Smooth muscle cell of the brain vasculature (primary cell): ENCODE results near the gene TINAGL1.

Experiments used
- DNase-seq: peaks from one replicate; pipeline ENCODE4 v3.0.0-alpha.2; 2012; ENCODE audit warnings: low read depth, low spot score

The TINAGL1 gene

DNA sequence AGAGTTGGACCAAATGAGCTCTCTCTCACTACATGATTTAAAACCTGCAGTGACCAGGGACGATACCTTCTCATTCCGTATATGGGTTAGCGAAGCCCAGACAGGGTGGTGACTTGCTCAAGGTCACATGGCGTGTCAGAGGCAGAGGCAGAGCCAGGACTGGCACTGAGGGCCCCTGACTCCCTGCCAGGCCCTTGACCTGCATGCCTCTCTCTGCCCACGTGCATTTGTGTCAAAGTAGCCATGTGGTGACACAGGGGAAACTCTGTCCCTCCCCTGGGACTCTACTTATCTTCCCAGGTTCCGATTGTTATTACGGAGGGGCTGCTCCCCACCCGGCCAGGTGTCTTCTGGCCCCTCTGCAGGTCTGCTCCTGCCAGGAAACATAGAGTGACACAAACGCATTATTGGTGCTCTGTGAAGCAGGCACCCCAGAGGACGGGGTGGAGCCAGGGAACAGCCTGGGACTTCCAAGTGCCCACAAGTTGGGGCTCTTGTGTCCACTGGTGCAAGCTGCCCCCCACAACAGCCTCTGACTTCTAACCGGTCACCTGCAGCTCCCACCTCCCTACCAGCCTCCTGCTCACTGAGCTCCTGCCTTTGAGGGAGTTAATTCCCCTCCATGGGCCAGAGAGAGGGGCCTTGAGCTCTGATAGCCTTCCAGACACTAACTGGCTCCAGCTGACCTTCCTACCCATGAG is 7.3 kb upstream of the TINAGL1 start:
- no peak for DNase-seq

DNA sequence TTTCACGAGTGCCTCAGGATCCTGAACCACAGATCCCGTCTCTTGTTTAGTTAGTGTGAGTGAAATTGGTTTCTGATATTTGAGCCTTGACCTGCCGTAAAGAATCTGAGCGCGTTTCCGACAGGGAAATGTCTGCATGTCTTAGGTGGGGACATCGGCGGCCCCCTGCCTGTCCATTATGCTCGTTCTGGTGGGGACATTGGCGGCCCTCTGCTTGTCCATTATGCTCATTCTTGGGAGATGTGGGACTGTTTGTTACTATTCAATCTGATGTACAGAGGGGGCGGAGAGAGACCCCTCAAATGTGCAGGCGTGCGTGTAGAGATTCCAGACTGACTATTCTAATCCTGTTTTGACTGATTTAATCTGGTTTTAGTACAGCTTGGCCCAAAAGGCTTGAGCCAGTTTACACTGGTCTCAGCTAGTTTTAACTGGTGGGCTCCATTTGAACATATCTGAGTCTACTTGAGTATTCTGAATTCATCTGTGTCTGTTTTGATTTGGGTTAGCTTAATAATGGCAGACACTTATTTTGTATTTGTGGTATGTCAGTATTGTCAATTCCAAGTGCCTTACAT is 6.6 kb upstream of the TINAGL1 start:
- DNase-seq: no peak

DNA sequence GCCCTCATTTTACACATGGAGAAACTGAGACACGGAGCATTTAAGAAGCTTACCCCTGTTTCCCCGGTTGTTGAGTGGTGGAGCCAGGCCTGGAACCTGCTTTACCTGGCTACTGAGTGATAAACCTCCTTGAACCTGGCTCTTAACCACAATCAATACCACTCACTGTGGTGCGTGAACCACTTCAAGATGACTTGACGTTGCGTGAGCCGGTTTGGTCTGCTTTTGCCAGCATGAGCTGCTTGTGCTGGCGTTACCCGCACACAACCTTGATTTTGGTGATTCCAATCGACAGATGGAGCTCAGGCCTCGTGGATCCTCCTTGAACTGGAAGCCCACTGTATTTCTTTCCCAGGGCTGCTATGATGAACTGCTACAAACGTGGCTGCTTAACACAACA is 6.1 kb upstream of the TINAGL1 start:
- DNase-seq: no peak

DNA sequence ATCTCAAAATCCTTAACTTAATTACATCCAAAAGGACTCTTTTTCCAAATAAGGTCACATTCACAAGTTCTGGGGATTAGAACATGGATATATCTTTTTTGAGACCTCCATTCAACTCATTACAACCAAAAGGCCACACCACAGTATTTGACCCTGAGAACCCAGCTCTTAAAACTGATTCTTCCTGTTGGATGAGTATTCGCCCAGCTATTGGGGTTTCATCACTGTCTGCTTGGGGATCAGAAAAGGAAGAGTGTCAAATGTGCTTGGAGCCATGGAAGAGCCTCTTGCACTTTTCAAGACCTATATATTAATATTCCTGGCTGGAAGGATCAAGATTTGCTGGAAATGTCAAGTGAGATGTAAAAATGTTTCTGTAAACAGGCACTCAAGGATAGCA is 5.4 kb upstream of the TINAGL1 start:
- DNase-seq: no peak

DNA sequence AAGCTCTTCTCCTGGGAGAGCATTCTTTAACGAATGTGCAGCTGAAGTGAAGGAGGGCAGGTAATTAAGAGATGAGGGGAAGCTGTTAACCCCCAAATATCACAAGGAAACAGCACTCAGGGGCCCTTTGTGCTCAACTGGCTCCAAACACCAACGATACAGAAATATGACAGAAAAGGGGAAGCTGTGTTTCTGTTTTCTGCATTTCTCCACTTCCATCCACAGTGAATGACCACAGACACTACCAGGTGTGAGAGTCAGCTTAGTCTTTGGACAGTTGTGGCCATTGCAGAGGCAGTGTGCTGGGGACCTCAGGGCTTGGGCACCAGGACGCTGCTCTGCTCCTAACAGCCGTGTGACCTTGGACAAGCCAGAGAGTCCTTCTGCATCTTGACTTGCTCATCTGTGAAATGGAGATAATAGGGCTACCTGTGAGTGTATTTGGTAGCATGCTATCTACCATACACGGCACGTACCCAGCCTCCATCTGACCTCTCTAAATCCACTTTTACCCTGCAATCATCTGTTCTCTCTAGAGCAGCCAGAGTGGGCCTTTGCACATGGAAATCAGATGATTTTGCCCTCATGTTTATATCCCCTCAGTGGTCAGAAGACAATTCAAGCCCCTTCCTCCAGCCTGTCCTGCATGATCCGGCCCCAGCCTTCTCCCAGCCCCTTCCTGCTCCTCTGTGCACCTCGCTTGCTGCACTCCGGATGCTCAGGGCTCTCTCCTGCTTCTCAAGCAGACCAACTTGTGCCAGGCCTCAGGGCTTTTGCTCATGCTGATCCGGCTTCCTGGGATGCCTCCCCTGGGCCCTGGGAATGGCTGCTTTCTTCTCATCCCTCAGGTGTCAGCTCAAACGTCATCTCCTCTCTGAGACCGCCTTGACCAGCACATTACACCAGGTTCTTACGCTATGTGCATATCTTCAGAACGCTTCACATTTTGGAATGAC is 4.7 kb upstream of the TINAGL1 start:
- DNase-seq: no peak

DNA sequence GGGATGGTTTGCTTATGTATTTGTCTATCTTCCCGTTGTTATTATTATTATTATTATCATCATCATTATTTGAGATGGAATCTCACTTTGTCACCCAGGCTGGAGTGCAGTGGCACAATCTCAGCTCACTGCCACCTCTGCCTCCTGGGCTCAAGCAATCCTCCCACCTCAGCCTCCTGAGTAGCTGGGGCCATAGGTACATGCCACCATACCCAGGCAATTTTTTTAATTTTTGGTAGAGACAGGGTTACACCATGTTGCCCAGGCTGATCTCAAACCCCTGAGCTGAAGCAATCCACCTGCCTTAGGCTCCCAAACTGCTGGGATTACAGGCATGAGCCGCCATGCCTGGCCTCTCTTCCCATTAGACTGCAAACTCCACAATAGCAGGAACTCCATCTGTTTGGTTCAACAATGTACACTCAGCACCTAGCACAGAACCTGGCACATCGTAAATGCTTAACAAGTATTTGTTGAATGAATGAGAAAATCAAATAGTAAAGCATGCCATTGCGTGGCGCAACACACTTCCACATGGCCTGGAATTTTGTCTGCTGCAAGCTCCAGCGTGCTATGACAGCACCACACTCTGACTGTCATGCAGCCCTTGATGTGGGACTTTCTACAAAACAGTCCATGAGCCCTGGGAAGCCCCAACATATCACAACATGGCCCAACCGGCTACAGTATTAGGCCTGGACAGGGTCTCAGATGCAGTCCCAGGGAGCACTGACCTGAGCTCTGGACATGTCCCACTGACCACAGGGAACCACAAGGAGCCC is 3.8 kb upstream of the TINAGL1 start:
- no peak for DNase-seq

DNA sequence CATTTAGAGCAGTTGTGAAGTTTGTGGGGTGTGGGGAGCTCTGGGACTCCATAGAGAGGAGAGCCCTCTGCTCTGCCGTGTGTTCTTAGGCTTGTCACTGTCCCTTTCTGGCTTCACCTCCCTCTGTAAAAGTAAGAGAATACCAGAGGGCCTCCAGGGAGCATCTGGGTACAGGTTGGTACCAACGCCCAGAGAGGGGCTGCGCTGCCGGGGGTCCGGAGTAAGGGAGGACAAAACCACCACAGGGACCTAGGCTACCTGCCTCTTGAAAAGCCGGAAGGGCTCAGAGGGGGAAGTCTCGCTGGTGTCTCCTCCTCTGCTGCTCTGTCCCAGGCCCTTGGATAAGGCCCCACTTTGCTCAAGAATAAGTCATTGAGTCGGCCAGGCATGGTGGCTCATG is 3.1 kb upstream of the TINAGL1 start:
- DNase-seq: no peak

DNA sequence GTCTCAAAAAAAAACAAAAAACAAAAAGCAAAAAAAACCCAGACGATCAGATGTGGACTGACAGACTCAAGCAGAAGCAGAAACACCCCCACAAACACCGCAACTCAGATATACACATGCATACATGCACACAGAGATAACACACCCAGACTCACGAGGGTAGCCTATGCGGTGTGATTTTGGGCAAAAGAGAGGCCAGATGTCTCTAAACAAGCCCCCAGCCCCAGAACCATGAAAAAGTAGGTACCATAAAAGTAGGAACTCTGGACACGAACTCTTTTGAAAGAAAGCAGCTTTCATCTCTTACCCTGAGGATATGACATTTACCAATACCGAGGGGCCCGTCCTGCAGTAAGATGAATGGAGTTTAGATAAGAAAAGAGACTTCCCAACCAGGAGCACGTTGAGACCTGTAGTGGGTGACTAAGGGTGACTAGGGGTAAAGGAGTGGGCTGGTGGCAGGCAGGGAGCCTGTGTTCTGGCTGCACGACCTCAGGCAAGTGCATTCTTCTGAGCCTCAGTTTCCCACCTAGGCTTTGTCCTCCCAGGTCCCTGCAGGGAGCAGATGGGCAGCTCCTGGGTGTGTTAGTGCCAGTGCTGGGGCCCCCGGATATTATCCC is 1.5 kb upstream of the TINAGL1 start:
- no peak for DNase-seq

DNA sequence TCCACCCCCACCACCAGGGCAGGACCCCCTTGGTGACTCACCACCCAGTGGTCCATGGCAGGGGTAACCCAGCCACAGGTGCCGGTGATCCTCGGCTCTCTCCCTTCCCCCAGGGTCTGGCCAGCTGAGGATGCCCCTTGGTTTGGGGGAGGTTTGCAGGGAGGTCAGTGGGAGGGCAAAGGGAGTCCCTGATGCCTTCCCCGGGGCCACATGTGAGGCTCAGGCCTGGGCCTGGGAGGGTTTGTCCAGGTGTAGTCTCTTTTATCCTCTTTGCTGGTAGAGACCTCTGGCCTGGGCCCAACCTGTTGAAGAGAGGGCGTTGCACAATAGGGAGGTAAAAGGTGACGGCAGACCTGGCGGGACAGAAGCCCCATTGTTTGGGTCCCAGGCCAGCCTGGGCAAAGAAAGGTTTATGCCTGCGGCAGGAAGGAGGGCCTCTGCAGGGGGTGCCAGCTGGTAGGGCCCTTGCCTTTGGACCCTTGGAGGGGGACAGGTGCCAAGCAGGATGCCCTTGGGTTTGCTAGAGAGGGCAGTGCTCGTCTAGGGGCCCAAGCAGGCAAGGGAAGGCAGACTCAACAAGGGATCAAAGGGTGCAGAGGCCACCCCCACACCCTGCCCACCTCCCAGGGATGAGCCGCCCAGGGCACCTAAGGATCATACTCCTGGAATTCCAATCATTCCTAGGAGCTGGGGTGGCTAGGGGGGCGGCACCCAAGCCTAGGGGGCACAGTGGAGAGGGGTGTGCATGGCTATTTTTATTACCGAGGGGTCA is 760 bp upstream of the TINAGL1 start:
- no peak for DNase-seq

DNA sequence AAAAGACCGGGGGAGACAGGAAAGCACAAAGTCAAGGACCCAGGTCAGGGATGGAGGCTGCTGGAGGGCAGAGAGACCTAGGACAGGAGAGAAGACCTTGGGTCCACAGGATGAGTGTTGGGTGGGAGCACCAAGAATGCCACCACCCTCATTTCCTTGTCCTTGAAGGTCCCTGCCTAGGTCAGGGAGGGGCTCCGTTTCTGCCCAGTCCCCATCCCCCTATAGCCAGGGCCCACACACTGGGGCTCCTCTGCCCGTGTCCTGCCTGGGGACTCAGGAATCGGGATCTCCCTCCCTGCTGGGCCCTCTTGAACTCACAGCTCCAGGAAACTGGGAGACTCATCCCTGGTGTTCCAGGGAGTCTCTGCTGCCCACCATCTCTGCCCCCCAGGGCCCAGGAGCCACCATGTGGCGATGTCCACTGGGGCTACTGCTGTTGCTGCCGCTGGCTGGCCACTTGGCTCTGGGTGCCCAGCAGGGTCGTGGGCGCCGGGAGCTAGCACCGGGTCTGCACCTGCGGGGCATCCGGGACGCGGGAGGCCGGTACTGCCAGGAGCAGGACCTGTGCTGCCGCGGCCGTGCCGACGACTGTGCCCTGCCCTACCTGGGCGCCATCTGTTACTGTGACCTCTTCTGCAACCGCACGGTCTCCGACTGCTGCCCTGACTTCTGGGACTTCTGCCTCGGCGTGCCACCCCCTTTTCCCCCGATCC is 584 bp downstream of the TINAGL1 start:
- DNase-seq: no peak

DNA sequence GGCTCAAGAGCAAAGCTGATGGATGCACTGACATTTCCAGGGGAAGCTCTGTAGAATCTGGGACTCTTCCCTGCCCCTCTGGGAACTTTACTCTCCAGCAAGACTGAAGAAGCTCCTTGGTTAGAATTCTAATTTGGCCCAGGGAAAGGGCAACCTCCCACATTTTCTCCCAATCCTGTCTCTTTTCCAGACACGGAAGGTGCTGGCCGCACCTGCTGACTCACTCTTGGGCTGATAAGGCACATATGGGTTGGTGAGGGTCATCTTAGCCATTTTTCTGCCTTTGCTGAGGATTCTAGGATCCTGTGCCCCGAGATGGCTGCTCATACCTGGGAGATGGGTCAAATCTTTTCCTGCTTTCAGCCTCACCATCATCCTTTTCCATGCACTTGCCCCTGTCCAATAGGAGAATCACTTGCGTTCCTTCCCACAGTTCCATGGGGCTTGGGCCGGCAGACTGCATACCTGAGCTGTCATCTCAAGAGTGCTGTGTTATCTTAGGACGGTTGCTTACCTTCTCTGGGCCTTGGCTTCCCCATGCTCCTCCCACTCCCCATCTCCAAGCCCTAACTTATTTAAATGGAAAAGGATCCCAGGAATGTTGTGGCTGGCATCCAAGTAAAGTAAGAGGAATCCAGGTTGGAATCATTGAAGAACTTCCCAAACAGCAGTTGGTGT is 1.3 kb downstream of the TINAGL1 start:
- no peak for DNase-seq

DNA sequence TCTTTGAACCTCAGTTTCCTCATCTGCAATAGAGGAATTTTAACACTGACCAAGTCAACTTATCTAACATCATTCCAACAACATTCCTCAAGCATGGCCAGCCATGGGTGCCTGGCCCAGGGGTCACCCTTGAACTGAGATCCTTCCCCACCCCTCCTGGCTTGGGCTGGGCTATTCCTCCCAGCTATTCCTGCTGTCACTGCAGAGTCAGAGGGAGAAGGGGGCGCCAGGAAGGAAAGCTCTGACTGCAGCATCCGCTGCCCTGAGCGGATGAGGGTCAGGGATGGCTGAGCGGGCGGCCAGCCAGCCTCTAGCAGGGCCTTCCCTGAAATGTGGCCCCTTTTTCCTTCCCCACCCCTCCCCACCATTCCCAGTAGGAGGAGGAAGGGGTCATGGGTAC is 3.1 kb downstream of the TINAGL1 start:
- no peak for DNase-seq

DNA sequence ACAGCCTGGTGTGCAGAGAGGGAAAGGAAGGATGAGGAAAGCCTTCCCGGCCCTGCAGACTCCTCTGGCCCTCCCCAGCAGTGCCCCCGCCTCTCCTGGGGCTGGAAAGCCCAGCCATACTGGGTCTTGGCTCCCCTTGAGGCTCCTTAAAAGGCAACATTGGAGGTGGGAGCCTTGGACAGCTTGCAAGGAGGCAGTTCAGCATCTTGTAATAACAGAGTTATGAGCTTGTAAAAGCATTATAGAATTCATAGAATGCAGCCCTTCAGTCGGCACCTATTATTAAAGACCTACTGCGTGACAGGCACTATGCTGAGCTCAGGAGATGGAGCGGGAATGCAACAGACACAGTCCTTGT is 4.2 kb downstream of the TINAGL1 start:
- DNase-seq: no peak

DNA sequence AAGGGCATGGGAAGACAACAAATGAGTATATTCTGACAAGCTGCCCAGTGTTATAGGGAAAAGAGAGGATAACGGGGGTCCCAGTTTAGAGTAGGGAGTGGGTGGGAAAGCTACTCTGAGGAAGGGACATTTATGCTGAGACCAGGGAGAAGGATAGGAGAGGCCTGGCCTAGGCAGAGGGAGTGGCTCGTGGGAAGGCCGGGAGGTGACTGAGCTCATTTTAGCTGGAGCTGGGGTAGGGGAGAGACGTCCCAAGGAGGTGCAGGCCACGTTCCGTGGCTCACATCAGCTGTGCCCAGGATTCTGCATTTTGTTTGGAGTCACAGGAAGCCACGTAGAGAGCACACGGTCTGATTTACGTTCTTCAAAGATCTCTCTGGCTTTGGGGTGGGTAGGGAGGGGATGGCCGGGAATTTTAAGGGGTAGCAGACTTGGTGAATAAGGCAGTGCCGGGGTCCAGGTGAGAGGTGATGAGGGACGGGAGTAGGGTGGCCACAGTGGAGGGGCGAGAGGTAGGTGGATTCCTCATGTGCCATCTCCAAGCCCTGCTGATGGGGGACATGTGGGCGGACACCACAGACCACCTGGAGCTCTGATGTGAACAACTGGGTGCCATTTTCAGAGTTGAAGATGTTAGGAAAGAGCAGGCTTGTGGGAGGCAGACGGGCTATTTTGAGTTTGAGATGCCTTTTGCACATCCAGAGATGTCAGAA is 4.7 kb downstream of the TINAGL1 start:
- no peak for DNase-seq

DNA sequence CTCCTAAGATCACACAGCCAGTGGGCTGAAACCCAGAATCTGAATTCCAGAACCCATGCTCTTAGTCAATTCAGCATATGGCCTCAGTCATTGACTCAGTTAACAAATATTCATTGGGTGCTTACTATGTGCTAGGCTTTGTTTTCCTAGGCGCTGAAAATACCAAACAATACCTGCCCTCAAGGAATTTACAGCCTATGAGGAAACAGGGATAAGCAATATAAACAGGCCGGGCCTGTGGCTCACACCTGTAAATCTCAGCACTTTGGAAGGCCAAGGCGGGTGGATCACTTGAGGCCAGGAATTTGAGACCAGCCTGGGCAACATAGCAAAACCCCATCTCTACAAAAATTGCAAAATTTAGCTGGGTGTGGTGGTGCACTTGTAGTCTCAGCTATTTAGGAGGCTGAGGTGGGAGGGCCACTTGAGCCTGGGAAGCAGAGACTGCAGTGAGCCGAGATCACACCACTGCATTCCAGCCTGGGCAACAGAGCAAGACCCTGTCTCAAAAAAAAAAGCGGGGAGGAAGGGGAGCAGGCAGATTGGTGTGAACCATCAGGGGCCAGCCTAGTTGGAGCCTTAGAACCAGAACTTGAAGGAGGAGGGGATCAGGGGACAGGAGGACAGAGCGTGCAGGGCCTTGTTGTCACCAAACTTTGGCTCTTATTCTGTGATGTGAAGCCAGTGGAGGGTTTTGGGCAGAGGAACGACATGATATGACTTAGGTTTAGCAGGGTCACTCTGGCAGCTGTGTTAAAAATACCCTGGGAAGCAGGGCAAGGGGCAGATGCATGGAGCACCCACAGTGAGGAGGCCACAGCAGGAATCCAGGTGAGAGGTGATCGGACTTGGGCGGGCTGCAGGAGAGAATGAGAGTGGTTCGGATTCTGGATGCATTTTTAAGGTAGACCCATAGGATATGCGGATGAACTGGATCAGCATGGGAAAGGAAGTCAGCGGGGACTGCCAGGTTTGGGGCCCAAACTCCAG is 5.8 kb downstream of the TINAGL1 start:
- DNase-seq: no peak

DNA sequence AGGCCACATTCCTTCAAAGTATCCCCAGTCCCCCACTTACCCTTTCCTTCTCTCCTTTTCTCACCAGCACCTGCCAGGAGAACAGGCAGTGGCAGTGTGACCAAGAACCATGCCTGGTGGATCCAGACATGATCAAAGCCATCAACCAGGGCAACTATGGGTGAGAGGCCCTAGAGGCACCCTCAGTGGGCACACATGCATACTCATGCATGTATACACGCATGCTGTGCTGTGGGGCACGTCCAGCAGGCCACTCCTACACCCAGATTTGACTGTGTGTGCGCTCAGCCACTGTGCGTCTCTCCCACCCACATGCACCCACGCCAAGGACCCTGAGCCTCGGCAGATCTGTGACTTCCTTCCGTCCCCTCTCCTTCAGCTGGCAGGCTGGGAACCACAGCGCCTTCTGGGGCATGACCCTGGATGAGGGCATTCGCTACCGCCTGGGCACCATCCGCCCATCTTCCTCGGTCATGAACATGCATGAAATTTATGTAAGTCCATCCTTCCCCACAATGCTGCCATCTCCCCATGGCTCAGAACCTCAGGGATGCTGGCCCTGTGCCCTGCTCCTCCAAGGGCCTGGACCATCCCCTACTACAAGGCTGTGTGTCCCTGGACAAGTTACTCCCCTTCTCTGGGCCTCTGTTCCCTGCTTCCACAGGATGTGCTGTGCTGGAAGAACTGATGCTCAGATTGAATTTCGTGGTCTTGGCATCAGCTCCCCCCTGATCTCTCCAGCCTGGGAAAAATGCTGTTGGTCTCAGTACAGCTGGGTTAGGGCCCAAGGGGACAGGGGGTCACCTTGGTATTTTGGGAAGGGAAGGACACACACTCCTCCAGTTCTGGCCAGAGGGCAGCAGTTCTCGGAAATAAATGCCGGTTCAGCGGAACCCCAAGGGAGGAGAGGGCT is 7.0 kb downstream of the TINAGL1 start:
- DNase-seq: no peak
